Measurements from ENCODE around the gene MAP2K5.

Gene MAP2K5

GRCh38 chr15:67515557-67515956, 26.9 kb upstream of the MAP2K5 start (continued):
- TF ChIP-seq ZBTB11 (tag by site-specific recombination; conservative IDR thresholded peaks at IDR 0.05; ENCODE audit: low read depth), result peak; percentile 73
- peak; percentile 81 for TF ChIP-seq ZNF623 (tag by site-specific recombination; IDR thresholded peaks at IDR 0.05)
- TF ChIP-seq ZNF610 (tag by site-specific recombination; IDR thresholded peaks at IDR 0.05; ENCODE audit: borderline replicate concordance), result peak; percentile 45; the same call in 1 of the 2 replicates
- TF ChIP-seq ZNF510 (tag by site-specific recombination; IDR thresholded peaks at IDR 0.05; ENCODE audit: insufficient replicate concordance), result peak; percentile 66
- no peak for TF ChIP-seq TRIM28 (IDR thresholded peaks at IDR 0.05; ENCODE audit: borderline replicate concordance, low read length)
- peak; percentile 72; the same call in 1 of the 2 replicates for TF ChIP-seq ZNF140 (tag by site-specific recombination; IDR thresholded peaks at IDR 0.05)
- peak; percentile 83; the same call in 1 of the 2 replicates for TF ChIP-seq ZNF202 (tag by site-specific recombination; IDR thresholded peaks at IDR 0.05; ENCODE audit: borderline replicate concordance)
- TF ChIP-seq ZNF16 (tag by site-specific recombination; IDR thresholded peaks at IDR 0.05; ENCODE audit: low read depth), result 0 out of 2 replicates have a peak, but pooled peaks have one; percentile 21
- TF ChIP-seq ZNF433 (tag by site-specific recombination; IDR thresholded peaks at IDR 0.05; ENCODE audit: low read depth), result peak; percentile 94
- 0 out of 2 replicates have a peak, but pooled peaks have one; percentile 49 for TF ChIP-seq ZNF580 (tag by site-specific recombination; IDR thresholded peaks at IDR 0.05)
- no peak for TF ChIP-seq PRDM6 (tag by site-specific recombination; IDR thresholded peaks at IDR 0.05)
- TF ChIP-seq ZNF521 (tag by site-specific recombination; IDR thresholded peaks at IDR 0.05), result no peak
- TF ChIP-seq ZNF266 (tag by site-specific recombination; IDR thresholded peaks at IDR 0.05; ENCODE audit: low read depth), result 0 out of 2 replicates have a peak, but pooled peaks have one; percentile 54
- TF ChIP-seq ZNF629 (tag by site-specific recombination; IDR thresholded peaks at IDR 0.05), result 0 out of 2 replicates have a peak, but pooled peaks have one; percentile 55
- TF ChIP-seq ZNF707 (tag by site-specific recombination; IDR thresholded peaks at IDR 0.05), result no peak
- no peak for TF ChIP-seq ZSCAN5A (tag by site-specific recombination; IDR thresholded peaks at IDR 0.05)
- TF ChIP-seq ZNF664 (tag by site-specific recombination; IDR thresholded peaks at IDR 0.05), result peak; percentile 75
- TF ChIP-seq ZNF404 (tag by site-specific recombination; IDR thresholded peaks at IDR 0.05), result peak; percentile 79
- TF ChIP-seq ZNF341 (tag by site-specific recombination; IDR thresholded peaks at IDR 0.05; ENCODE audit: low read depth), result 0 out of 2 replicates have a peak, but pooled peaks have one; percentile 34
- TF ChIP-seq ZNF366 (tag by site-specific recombination; conservative IDR thresholded peaks at IDR 0.05), result no peak
- TF ChIP-seq ZNF518A (tag by site-specific recombination; conservative IDR thresholded peaks at IDR 0.05; ENCODE audit: low read depth), result peak; percentile 88
- 0 out of 2 replicates have a peak, but pooled peaks have one; percentile 18 for TF ChIP-seq WT1 (tag by site-specific recombination; IDR thresholded peaks at IDR 0.05)
- 0 out of 2 replicates have a peak, but pooled peaks have one; percentile 18 for TF ChIP-seq OVOL3 (tag by site-specific recombination; IDR thresholded peaks at IDR 0.05)
- TF ChIP-seq REST (tag by site-specific recombination; IDR thresholded peaks at IDR 0.05), result peak; percentile 66
